DMS 273 (cell line): ENCODE data around the gene FBXO11.

Experiments
- DNase-seq: peaks from one replicate; lab custom pipeline; 2025; ENCODE audit not compliant: unreplicated experiment; lab: John Stamatoyannopoulos, UW

Gene FBXO11

GRCh38 chr2:47741637-47742036, 164.7 kb downstream of the FBXO11 start:
- no peak for DNase-seq

GRCh38 chr2:47741101-47741500, 165.2 kb downstream of the FBXO11 start:
- no peak for DNase-seq
